ENCODE data around the gene CCSER2. TPM values are rescaled to one million over a fixed set of nuclear protein-coding genes. Genes with fewer than 3 reads are reported as not detected.
A peak's percentile ranks its signal among the peaks of the same experiment; 100 is the strongest.

CCSER2 gene
- total RNA-seq, 1 experiment from 2014 or later = 28.9 TPM

- Histone ChIP-seq H3K79me2 (ENCODE audit: insufficient read depth, low read length) (no peaks in the 10 kb centered on the region), H3K27ac (ENCODE audit: low read depth, low read length) (no peak overlapping the region; the same call in 1 of the 2 replicates), H3K4me2 (ENCODE audit: low read length) (peak overlapping the region; percentile 44), H3K4me1 (ENCODE audit: control insufficient read depth in 1 of 2, insufficient read depth in 2 of 2, low read length in 2 of 2) (peaks cover 0 to 11% of the 10 kb centered on the region in 2 experiments; a peak in 2 of 4 replicates), H3K9me2 (ENCODE audit: insufficient read depth) (no peaks in the 10 kb centered on the region), H2AFZ (ENCODE audit: low read depth, low read length, poor library complexity, severe bottlenecking) (no peak overlapping the region), H3K9ac (ENCODE audit: low read length) (peak overlapping the region; percentile 11; the same call in 1 of the 2 replicates), H3K9me3 (ENCODE audit: control insufficient read depth in 1 of 2, insufficient read depth in 1 of 2, low read depth in 1 of 2, low read length in 2 of 2) (no peaks in the 10 kb centered on the region), H4K20me1 (ENCODE audit: insufficient read depth) (no peaks in the 10 kb centered on the region; the same call in 1 of the 2 replicates), H3K4me3 (replicated peaks in 1 of 2; ENCODE audit: low read depth in 1 of 2, low read length in 2 of 2) (no peak overlapping the region; a peak in 1 of 4 replicates), H3K36me3 (ENCODE audit: control insufficient read depth in 1 of 2, insufficient read depth in 2 of 2, low read length in 2 of 2) (no peaks in the 10 kb centered on the region), H3K27me3 (ENCODE audit: insufficient read depth, low read length) (no peaks in the 10 kb centered on the region)
- ChIA-PET POLR2A (no interaction called here), CTCF (interaction anchor here (1.1 to 1.9 kb wide), 2 partner anchors 112 to 157 kb away, joined by 6 to 7 read pairs; no protein-coding TSS in a partner anchor), RAD21 (ENCODE audit: low non-redundant PET in 1 of 2, low total read pairs in 2 of 2, uncharacterized antibody in 2 of 2, unreplicated experiment in 2 of 2) (no interaction called here)
- peak; percentile 36 for DNase-seq (ENCODE audit: low read depth, low spot score)
- peak; percentile 82 for ATAC-seq
- BruUV-seq (replicated peaks) = no TSS peak
- TF ChIP-seq SP1 (IDR thresholded peaks at IDR 0.05; ENCODE audit: low read depth) (0 out of 2 replicates have a peak, but pooled peaks have one; percentile 31), EGR1 (IDR thresholded peaks at IDR 0.05; ENCODE audit: low read depth) (no peak), SRF (IDR thresholded peaks at IDR 0.05; ENCODE audit: low read depth) (no peak), CBX3 (IDR thresholded peaks at IDR 0.05; ENCODE audit: low read depth) (peak; percentile 31; the same call in 1 of the 2 replicates), YY1 (IDR thresholded peaks at IDR 0.05; ENCODE audit: extremely low read depth, insufficient replicate concordance, low read depth, low read length) (no peak)
- intact Hi-C loops (cut with micrococcal nuclease) = no loop called here
These were observed 96.4 kb downstream of the CCSER2 start for GRCh38 chr10:84424731-84425167.

DNA sequence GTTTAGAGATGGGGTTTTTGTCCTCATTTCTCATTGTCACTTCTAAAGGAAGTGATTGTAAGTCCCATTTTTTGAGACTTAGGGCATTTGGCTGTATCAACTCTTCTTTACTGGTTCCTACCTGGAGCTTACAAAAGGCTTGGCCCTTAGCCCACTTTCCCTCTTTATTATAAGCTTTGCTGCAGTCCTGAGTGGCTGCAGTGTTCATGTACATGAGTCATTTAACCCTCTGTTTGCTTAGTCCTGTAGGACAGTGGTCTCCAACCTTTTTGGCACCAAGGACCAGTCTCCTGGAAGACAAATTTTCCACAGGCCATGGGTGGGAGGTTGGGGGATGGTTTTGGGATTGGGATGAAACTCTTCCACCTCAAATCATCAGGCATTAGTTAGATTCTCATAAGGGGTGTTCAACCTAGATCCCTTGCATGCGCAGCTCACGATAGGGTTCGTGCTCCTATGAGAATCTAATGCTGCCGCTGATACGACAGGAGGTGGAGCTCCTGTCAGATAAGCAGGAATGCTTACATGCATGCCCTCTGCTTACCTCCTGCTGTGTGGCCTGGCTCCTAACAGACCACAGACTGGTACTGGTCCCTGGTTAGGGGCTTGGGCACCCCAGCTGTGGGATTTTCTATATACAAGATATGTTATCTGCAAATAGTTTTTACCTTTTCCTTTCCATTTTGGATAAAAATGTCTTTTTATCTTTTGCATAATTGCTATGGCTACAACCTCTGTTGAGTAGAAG lies 99.7 kb downstream of the CCSER2 start:
- H3K9me3 ChIP-seq (ENCODE audit: control insufficient read depth in 1 of 2, insufficient read depth in 1 of 2, low read depth in 1 of 2, low read length in 2 of 2) = no peaks in the 10 kb centered on the region
- TF ChIP-seq EZH2 (IDR thresholded peaks at IDR 0.05) (no peak), SP1 (IDR thresholded peaks at IDR 0.05; ENCODE audit: low read depth) (no peak), SIN3A (IDR thresholded peaks at IDR 0.05; ENCODE audit: low read depth) (no peak), JUND (IDR thresholded peaks at IDR 0.05) (no peak), TCF7L2 (IDR thresholded peaks at IDR 0.05; ENCODE audit: borderline replicate concordance, extremely low read depth, insufficient read depth, insufficient read length) (no peak)
- TF ChIP-seq, protein P1, sequence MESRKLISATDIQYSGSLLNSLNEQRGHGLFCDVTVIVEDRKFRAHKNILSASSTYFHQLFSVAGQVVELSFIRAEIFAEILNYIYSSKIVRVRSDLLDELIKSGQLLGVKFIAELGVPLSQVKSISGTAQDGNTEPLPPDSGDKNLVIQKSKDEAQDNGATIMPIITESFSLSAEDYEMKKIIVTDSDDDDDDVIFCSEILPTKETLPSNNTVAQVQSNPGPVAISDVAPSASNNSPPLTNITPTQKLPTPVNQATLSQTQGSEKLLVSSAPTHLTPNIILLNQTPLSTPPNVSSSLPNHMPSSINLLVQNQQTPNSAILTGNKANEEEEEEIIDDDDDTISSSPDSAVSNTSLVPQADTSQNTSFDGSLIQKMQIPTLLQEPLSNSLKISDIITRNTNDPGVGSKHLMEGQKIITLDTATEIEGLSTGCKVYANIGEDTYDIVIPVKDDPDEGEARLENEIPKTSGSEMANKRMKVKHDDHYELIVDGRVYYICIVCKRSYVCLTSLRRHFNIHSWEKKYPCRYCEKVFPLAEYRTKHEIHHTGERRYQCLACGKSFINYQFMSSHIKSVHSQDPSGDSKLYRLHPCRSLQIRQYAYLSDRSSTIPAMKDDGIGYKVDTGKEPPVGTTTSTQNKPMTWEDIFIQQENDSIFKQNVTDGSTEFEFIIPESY (IDR thresholded peaks at IDR 0.05; ENCODE audit: extremely low read depth, insufficient replicate concordance, low read length) = no peak
- TF ChIP-seq, protein P2, sequence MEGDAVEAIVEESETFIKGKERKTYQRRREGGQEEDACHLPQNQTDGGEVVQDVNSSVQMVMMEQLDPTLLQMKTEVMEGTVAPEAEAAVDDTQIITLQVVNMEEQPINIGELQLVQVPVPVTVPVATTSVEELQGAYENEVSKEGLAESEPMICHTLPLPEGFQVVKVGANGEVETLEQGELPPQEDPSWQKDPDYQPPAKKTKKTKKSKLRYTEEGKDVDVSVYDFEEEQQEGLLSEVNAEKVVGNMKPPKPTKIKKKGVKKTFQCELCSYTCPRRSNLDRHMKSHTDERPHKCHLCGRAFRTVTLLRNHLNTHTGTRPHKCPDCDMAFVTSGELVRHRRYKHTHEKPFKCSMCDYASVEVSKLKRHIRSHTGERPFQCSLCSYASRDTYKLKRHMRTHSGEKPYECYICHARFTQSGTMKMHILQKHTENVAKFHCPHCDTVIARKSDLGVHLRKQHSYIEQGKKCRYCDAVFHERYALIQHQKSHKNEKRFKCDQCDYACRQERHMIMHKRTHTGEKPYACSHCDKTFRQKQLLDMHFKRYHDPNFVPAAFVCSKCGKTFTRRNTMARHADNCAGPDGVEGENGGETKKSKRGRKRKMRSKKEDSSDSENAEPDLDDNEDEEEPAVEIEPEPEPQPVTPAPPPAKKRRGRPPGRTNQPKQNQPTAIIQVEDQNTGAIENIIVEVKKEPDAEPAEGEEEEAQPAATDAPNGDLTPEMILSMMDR (IDR thresholded peaks at IDR 0.05 in 2 of 3, conservative IDR thresholded peaks at IDR 0.05 in 1 of 3; ENCODE audit: borderline replicate concordance in 1 of 3, insufficient read depth in 1 of 3, low read depth in 2 of 3, low read length in 2 of 3) = no peak
- ATAC-seq (no peak), DNase-seq (ENCODE audit: low read depth, low spot score) (no peak)
- H3K4me2 ChIP-seq (ENCODE audit: low read length) = no peak overlapping the region
- no peak overlapping the region for H3K4me3 ChIP-seq (replicated peaks in 1 of 2; ENCODE audit: low read depth in 1 of 2, low read length in 2 of 2)
- no peak overlapping the region for H2AFZ ChIP-seq (ENCODE audit: low read depth, low read length, poor library complexity, severe bottlenecking)
- POLR2A ChIA-PET = no interaction called here
- no peaks in the 10 kb centered on the region for H3K27me3 ChIP-seq (ENCODE audit: insufficient read depth, low read length)
- no peaks in the 10 kb centered on the region for H3K9me2 ChIP-seq (ENCODE audit: insufficient read depth)
- peaks cover 5% of the 10 kb centered on the region; the same call in 1 of the 2 replicates for H4K20me1 ChIP-seq (ENCODE audit: insufficient read depth)
- CTCF ChIA-PET = interaction anchor here (1.1 to 1.3 kb wide), 2 partner anchors 109 to 112 kb away, joined by 3 to 5 read pairs; no protein-coding TSS in a partner anchor
- RAD21 ChIA-PET (ENCODE audit: low non-redundant PET in 1 of 2, low total read pairs in 2 of 2, uncharacterized antibody in 2 of 2, unreplicated experiment in 2 of 2) = no interaction called here
- no peaks in the 10 kb centered on the region for H3K36me3 ChIP-seq (ENCODE audit: control insufficient read depth in 1 of 2, insufficient read depth in 2 of 2, low read length in 2 of 2)
- intact Hi-C loops (cut with micrococcal nuclease) = no loop called here
- H3K9ac ChIP-seq (ENCODE audit: low read length) = no peak overlapping the region
- H3K79me2 ChIP-seq (ENCODE audit: insufficient read depth, low read length) = no peaks in the 10 kb centered on the region
- no TSS peak for BruUV-seq (replicated peaks)
- no peak overlapping the region for H3K27ac ChIP-seq (ENCODE audit: low read depth, low read length)
- H3K4me1 ChIP-seq (ENCODE audit: control insufficient read depth in 1 of 2, insufficient read depth in 2 of 2, low read length in 2 of 2) = peaks cover 0 to 15% of the 10 kb centered on the region in 2 experiments; a peak in 2 of 4 replicates
